Measurements from ENCODE around the gene MANSC1.
A peak's percentile ranks its signal among the peaks of the same experiment; 100 is the strongest.

Gene MANSC1

GRCh38 chr12:12336511-12336910, 13.5 kb downstream of the MANSC1 start:
- Histone ChIP-seq H3K36me3 (ENCODE audit: insufficient read depth) (no peaks in the 10 kb centered on the region), H3K4me1 (ENCODE audit: low read depth, poor library complexity, severe bottlenecking) (peaks cover 15% of the 10 kb centered on the region), H3K4me3 (IDR thresholded peaks at IDR 0.05; ENCODE audit: insufficient read depth, low read depth, low read length) (no peak overlapping the region), H4K20me1 (ENCODE audit: insufficient read depth) (no peaks in the 10 kb centered on the region), H3K79me2 (ENCODE audit: insufficient read depth, low read depth) (no peaks in the 10 kb centered on the region), H3K27ac (no peak overlapping the region), H2AFZ (ENCODE audit: low read depth) (no peak overlapping the region), H3K27me3 (ENCODE audit: insufficient read depth, low read depth) (no peaks in the 10 kb centered on the region), H3K9ac (no peak overlapping the region), H3K4me2 (no peak overlapping the region)
- TF ChIP-seq CTCF (conservative IDR thresholded peaks at IDR 0.05; ENCODE audit: low read depth, low read length), result no peak

GRCh38 chr12:12336049-12336411, 14.0 kb downstream of the MANSC1 start:
- H3K4me3 ChIP-seq (IDR thresholded peaks at IDR 0.05; ENCODE audit: insufficient read depth, low read depth, low read length), result no peak overlapping the region
- H3K79me2 ChIP-seq (ENCODE audit: insufficient read depth, low read depth), result no peaks in the 10 kb centered on the region
- no peaks in the 10 kb centered on the region for H3K27me3 ChIP-seq (ENCODE audit: insufficient read depth, low read depth)
- H4K20me1 ChIP-seq (ENCODE audit: insufficient read depth), result no peaks in the 10 kb centered on the region
- no peak overlapping the region for H3K4me2 ChIP-seq
- H3K27ac ChIP-seq, result no peak overlapping the region
- H3K9ac ChIP-seq, result no peak overlapping the region
- H2AFZ ChIP-seq (ENCODE audit: low read depth), result no peak overlapping the region
- H3K4me1 ChIP-seq (ENCODE audit: low read depth, poor library complexity, severe bottlenecking), result peaks cover 15% of the 10 kb centered on the region
- TF ChIP-seq CTCF (conservative IDR thresholded peaks at IDR 0.05; ENCODE audit: low read depth, low read length), result no peak
- no peaks in the 10 kb centered on the region for H3K36me3 ChIP-seq (ENCODE audit: insufficient read depth)

- H3K4me3 ChIP-seq (IDR thresholded peaks at IDR 0.05; ENCODE audit: insufficient read depth, low read depth, low read length), result no peak overlapping the region
- peak overlapping the region; percentile 6; the same call in 1 of the 2 replicates for H3K4me2 ChIP-seq
- no peaks in the 10 kb centered on the region for H4K20me1 ChIP-seq (ENCODE audit: insufficient read depth)
- H3K9ac ChIP-seq, result no peak overlapping the region
- no peaks in the 10 kb centered on the region for H3K36me3 ChIP-seq (ENCODE audit: insufficient read depth)
- H3K79me2 ChIP-seq (ENCODE audit: insufficient read depth, low read depth), result no peaks in the 10 kb centered on the region
- H3K27ac ChIP-seq, result no peak overlapping the region
- H3K27me3 ChIP-seq (ENCODE audit: insufficient read depth, low read depth), result no peaks in the 10 kb centered on the region
- peak overlapping the region; percentile 17; the same call in 1 of the 2 replicates for H2AFZ ChIP-seq (ENCODE audit: low read depth)
- H3K4me1 ChIP-seq (ENCODE audit: low read depth, poor library complexity, severe bottlenecking), result peaks cover 15% of the 10 kb centered on the region
- peak; percentile 92 for TF ChIP-seq CTCF (conservative IDR thresholded peaks at IDR 0.05; ENCODE audit: low read depth, low read length)
These were observed 15.5 kb downstream of the MANSC1 start for GRCh38 chr12:12334367-12335040.

GRCh38 chr12:12333407-12334366, 16.4 kb downstream of the MANSC1 start:
- H3K79me2 ChIP-seq (ENCODE audit: insufficient read depth, low read depth), result no peaks in the 10 kb centered on the region
- TF ChIP-seq CTCF (conservative IDR thresholded peaks at IDR 0.05; ENCODE audit: low read depth, low read length), result no peak
- no peaks in the 10 kb centered on the region for H4K20me1 ChIP-seq (ENCODE audit: insufficient read depth)
- H3K9ac ChIP-seq, result no peak overlapping the region
- no peaks in the 10 kb centered on the region for H3K36me3 ChIP-seq (ENCODE audit: insufficient read depth)
- H3K27ac ChIP-seq, result no peak overlapping the region
- H3K4me3 ChIP-seq (IDR thresholded peaks at IDR 0.05; ENCODE audit: insufficient read depth, low read depth, low read length), result no peak overlapping the region
- H2AFZ ChIP-seq (ENCODE audit: low read depth), result peak overlapping the region; percentile 17; the same call in 1 of the 2 replicates
- H3K4me2 ChIP-seq, result peak overlapping the region; percentile 6; the same call in 1 of the 2 replicates
- H3K4me1 ChIP-seq (ENCODE audit: low read depth, poor library complexity, severe bottlenecking), result peaks cover 15% of the 10 kb centered on the region
- H3K27me3 ChIP-seq (ENCODE audit: insufficient read depth, low read depth), result no peaks in the 10 kb centered on the region

All from KMS-11 (cell line).